Amniotic epithelial cell (primary cell): ENCODE results near the gene SPTB.

Experiments used
- DNase-seq: peaks from one replicate; pipeline ENCODE4 v3.0.0-alpha.2; 2010; ENCODE audit warnings: low read depth

SPTB gene

GRCh38 chr14:64709126-64709525, 170.6 kb downstream of the SPTB start:
- DNase-seq: no peak

GRCh38 chr14:64708148-64709004, 171.3 kb downstream of the SPTB start:
- DNase-seq: peak; percentile 61

GRCh38 chr14:64707661-64708060, 172.0 kb downstream of the SPTB start:
- peak; percentile 93 for DNase-seq

DNA sequence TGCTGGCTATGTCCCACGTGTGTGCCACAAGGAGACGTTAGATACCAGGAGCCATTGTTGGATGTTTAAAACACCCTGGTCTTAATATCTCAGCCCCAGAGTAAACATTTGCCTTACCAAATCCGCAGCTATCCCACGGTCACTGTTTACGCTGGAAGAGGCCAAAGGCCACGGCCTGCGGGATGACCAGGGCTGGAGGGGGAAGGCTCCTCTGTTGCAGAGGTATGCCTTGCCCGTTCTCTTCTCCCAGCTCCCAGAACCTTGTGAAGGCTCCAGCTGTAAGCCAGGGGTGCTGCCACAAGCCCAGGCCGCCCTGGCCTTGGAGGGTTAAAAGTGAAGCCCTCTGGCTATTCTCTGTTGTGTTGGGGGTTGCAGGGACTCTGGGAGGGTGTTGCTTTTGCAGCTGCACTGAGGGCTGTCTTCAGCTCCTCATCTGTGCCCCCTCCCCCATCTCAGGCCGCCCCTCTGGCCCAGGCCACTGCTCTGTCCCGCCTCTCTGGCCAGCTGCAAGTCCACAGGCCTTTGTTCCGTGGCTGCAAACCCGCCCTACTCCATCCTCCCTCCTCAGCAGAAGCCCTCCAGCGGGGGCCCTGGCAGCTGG, 173.0 kb downstream of the SPTB start:
- peak; percentile 73 for DNase-seq

DNA sequence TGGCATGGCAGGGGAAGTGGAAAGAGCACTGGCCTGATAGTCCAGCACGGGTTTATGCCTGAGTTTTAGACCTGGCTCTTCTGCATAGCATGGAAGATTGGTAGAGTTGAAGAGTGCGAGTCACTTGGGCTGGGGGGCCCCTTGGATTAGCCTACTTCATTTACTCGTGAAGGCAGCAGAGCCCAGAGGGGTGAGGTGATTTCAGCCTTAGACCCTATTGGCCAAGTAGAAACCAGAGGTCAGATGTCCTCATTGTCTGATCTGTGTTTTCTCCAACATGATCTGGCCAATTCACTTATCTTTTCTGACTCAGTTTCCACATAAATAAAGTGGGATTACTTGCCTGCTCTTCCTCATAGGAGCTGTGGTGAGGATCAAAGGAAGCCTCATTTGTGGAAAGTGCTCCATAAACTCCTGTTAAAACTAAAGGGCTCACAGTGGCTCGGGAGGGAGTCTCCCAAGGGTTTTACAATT, 173.6 kb downstream of the SPTB start:
- DNase-seq: peak; percentile 45

DNA sequence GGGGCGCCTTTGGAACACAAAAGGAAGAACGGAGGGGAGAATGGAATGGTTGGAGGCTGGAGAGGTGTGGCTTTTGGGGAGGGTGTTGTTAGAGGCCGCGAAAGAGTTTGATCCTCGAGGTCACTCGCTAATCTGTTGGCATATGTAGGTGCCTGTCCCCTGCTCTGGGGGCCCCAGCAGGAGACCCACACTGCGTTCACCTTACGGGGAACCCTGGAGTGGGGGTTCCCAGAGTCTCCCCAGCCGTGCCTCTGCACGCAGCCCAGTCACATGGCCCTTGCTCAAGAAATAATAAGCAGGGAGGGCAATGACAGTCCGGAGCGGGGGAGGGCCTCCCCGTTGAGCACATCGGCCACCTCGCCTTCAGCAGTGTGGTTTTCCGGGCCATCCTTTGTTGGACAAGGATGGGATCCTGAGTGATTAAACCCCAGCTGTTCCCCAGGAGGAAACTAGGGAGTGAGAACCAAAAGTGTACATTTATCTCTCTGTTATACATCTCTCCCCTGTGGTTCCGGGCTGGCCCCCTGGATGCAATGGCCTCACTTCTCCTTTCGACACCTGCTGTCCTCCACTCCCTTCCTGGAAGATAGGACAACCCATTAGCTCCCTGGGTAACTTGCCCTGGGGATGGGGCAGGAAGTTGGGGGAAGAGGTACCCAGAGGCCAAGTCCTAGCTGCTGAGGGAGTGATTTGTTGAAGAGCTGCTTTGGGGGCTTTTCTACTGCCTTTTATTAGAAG, 174.2 kb downstream of the SPTB start:
- no peak for DNase-seq

DNA sequence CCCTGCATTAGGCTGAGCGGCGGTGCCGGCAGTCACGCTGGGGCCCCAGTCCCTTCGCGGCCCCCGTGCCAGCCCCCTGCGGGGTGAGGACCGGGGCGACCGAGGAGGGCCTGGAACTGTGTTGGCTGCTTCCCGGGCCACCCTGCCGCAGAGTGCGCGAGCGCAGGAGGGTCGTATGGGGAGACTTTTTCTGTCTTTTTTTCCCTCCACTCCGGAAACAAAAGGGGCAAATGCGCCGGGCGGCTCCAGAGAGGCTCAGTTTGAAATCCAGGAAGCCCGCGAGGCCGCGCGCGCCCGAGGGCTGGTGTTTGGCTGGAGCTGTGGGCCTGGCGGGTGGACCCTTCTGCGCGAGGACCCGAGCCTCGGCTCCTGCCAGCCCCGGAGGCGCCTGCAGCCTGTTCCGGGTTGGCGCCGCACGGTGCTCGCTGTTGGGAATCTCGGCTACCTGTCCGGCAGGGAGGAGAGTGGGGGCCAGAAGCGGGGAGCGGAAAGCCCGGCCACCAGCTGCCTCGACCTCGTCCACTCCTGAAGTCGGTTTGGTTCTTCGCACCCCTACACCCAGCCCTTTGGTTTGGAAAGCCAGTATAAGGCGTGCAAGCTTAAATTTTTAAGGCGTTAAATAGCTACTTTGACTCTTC, 174.8 kb downstream of the SPTB start:
- no peak for DNase-seq

- DNase-seq: peak; percentile 75
These were observed 175.5 kb downstream of the SPTB start, which contains the start of gene PLEKHG3 for GRCh38 chr14:64704143-64704742. Gene PLEKHG3 (plus strand): TSS chr14:64704424. CDS start chr14:64727632, 23,208 bp downstream.

GRCh38 chr14:64703395-64704142, 176.1 kb downstream of the SPTB start:
- DNase-seq: peak; percentile 33

DNA sequence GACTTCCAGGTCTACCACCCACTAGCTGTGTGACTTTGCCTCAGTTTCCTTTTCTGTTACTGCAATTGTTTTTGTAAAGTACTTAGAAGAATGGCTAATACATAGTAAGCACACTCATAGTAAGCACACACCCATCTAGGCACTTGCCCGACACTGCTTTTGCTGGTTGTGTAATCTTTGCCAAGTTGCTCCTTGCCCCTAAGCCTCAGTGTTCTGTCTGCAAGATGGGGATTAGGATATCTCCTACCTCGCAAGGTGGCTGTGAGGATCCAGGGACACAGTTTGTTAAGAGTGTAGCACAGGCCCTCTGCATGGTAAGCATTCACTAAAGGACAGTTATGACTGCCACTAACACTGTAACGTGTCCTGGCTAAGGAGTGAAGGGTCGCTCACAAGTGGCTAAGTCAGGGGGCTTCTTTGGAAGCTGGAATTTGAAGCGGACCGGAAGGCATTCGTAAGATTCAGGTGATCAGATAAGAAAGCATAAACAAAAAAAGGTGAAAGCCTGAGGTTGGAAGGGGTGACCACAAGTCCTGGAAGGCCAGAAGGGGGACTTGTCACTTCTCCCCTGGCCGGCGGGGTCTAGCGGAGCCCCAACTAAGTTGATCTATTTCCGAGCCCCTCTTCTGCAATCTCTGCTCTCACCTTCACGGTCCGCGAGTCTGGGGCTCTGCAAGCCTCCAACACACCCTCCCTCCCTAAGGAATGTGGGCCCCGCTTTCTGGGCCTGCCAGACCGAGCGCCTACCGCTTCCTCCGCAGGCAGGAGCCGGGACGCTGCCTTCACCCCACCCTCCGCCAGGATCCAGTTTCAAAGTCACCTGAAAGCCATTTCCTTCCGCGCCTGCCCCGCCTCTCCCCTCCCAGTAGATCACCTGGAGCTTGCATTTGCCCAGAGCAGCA, 177.0 kb downstream of the SPTB start:
- no peak for DNase-seq

DNA sequence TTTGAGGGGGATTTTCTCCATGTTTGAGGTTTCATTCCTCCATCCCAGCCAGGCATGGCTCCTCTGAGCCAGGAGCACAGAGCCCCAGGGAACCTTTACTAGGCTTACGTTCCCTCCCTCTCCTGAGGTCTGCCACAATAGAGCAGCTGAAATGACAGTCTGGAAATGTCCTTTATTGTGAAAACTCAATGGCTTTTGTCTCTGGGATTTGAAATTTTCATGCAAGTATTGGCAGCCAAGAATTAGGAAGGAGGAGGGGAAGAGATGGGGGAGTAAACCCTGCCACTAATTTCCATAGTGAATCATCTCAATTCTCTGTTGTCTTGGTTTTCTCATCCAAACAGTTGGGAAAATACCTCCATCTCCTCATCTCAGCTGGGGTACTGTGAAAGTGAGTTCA, 178.0 kb downstream of the SPTB start:
- DNase-seq: no peak

DNA sequence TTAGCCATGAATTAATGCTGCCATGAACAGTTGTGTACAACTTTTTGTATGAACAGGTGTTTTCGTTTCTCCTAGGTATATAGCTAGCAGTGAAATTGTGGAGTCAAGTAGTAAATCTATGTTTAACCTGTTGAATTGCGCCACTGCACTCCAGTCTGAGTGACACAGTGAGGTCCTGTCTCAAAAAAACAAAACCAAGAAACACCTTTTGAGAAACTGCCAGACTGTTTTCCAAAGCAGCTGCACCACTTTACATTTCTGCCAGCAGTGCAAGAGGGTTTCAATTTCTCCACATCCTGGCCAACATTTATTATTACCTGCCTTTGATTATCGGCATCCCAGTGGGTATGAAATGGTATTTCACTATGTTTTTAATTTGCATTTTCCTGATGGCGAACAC, 178.8 kb downstream of the SPTB start:
- DNase-seq: no peak

DNA sequence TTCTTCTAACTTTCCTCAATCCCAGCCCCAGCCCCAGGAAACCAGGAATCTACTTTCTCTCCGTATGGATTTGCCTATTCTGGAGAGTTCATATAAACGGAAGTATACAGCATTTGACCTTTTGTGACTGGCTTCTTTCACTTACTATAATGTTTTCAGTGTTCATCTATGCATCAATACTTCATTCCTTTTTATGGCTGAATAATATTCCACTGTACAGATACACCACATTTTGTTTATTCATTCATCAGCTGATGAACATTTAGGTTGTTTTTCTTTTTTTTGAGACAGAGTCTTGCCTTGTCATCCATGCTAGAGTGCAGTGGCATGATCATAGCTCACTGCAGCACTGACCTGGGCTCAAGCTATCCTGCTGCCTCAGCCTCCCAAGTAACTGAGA, 179.4 kb downstream of the SPTB start:
- DNase-seq: no peak

- peak; percentile 36 for DNase-seq
These were observed 180.8 kb downstream of the SPTB start for GRCh38 chr14:64698903-64699302.

DNA sequence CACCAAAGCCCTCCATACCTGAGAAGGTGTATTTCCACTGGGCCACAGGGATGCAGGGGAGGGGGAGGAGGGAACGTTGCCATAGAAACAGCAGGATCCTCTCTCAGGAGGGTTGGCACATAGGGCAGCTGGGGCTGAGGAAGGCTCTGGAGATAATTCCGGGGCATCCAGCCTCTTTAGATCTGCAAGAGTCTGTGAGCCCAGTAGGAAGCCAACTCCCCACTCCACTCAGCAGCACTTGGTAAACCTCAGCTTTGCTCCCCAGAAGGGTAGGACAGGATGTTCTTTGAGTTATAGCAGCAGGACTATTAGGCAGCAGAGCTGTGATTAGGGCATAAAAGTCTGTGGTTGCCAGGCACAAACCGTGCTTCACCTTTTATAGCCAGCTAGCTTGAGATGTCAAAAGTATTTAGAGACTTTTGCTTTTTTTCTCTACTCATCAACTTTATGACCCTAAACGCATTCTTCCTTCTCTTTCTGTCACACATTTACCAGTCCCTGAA, 183.3 kb downstream of the SPTB start:
- peak; percentile 52 for DNase-seq
